Epithelial cell of esophagus (primary cell): ENCODE data around the gene SPSB3.

Experiments
- DNase-seq: peaks from one replicate; pipeline ENCODE4 v3.0.0; 2010; ENCODE audit warnings: low read depth
- H3K4me3 ChIP-seq: 2 replicates; pipeline ENCODE4 v1.5.1; 2011; ENCODE audit warnings: mild to moderate bottlenecking, low read length, control low read depth
- TF ChIP-seq, protein P1 (sequence below): IDR thresholded peaks from 2 replicates; pipeline ENCODE4 v1.5.1; 2011; ENCODE audit warnings: low read depth, mild to moderate bottlenecking, low read length, control low read depth, inconsistent platforms; ENCODE audit not compliant: insufficient read depth; ENCODE audit errors: missing control alignments

Gene SPSB3

DNA sequence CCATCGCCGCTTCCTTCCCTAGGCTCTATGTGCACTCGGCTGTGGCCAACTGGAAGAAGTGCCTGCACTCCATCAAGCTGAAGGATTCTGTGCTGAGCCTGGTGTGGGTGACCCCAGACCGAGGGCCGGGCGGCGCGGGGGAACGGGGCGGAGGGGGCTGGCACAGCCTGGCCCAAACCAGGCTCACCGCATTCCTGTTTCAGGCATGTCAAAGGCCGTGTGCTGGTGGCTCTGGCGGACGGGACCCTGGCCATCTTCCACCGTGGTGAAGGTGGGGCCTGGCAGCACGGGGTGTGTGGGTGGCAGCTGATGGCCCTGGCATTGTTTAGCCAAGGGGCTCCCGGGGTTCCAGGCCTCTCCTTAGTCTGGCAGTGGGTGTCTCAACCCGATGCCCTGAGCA, 15.7 kb downstream of the SPSB3 start:
- TF ChIP-seq, protein P1, sequence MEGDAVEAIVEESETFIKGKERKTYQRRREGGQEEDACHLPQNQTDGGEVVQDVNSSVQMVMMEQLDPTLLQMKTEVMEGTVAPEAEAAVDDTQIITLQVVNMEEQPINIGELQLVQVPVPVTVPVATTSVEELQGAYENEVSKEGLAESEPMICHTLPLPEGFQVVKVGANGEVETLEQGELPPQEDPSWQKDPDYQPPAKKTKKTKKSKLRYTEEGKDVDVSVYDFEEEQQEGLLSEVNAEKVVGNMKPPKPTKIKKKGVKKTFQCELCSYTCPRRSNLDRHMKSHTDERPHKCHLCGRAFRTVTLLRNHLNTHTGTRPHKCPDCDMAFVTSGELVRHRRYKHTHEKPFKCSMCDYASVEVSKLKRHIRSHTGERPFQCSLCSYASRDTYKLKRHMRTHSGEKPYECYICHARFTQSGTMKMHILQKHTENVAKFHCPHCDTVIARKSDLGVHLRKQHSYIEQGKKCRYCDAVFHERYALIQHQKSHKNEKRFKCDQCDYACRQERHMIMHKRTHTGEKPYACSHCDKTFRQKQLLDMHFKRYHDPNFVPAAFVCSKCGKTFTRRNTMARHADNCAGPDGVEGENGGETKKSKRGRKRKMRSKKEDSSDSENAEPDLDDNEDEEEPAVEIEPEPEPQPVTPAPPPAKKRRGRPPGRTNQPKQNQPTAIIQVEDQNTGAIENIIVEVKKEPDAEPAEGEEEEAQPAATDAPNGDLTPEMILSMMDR = no peak
- no peak for DNase-seq
- no peak overlapping the region for H3K4me3 ChIP-seq

- H3K4me3 ChIP-seq = no peak overlapping the region
- TF ChIP-seq, protein P1 = no peak
- DNase-seq = no peak
These were observed 16.1 kb downstream of the SPSB3 start for GRCh38 chr16:1766231-1766630.

DNA sequence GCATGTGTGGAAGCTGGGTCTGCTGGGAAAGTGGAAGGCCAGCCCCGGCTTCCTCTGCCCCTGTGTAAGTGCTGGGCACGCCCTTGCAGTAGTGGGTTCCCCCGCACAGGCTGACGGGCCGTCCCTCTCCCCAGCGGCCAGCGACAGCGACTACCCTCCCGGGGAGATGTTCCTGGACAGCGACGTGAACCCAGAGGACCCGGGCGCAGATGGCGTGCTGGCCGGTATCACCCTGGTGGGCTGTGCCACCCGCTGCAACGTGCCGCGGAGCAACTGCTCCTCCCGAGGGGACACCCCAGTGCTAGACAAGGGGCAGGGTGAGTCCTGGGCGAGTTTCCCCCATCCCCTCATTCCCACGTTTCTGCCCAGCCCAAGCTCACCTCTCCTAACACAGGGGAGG, 16.5 kb downstream of the SPSB3 start:
- TF ChIP-seq, protein P1 = no peak
- DNase-seq = no peak
- no peak overlapping the region for H3K4me3 ChIP-seq

GRCh38 chr16:1764971-1765370, 17.4 kb downstream of the SPSB3 start:
- H3K4me3 ChIP-seq = no peak overlapping the region
- TF ChIP-seq, protein P1 = no peak
- DNase-seq = no peak

- no peak overlapping the region for H3K4me3 ChIP-seq
- TF ChIP-seq, protein P1 = no peak
- peak; percentile 41 for DNase-seq
These were observed 18.6 kb downstream of the SPSB3 start for GRCh38 chr16:1763521-1764511.

- no peak overlapping the region for H3K4me3 ChIP-seq
- TF ChIP-seq, protein P1 = no peak
- no peak for DNase-seq
These were observed 19.4 kb downstream of the SPSB3 start for GRCh38 chr16:1762879-1763520.
